Astrocyte (in vitro differentiated cells and primary cell): Measurements from ENCODE around the gene PLXNB2. TPM values are rescaled to one million over a fixed set of nuclear protein-coding genes. Genes with fewer than 3 reads are reported as not detected.

Experiments used
- DNase-seq: peaks from one replicate; pipeline ENCODE4 v3.0.0-alpha.2; 2010; ENCODE audit warnings: low read depth
- FAIRE-seq: peaks from 2 replicates; lab custom pipeline; 2011; peaks lifted over from hg19 to GRCh38; lab: Jason Lieb, UNC
- H2AFZ ChIP-seq: 2 replicates; pipeline ENCODE4 v1.6.0; 2012; ENCODE audit warnings: low read depth, low read length, inconsistent platforms
- H3K27ac ChIP-seq: 2 replicates; pipeline ENCODE4 v1.5.1; 2011; ENCODE audit warnings: low read depth, low read length, inconsistent platforms
- H3K27me3 ChIP-seq: 2 replicates; pipeline ENCODE4 v1.6.0; 2011; ENCODE audit warnings: low read length, inconsistent platforms; ENCODE audit not compliant: insufficient read depth
- H3K36me3 ChIP-seq: 2 replicates; pipeline ENCODE4 v1.5.1; 2011; ENCODE audit warnings: low read length, inconsistent platforms; ENCODE audit not compliant: insufficient read depth
- H3K4me1 ChIP-seq: 2 replicates; pipeline ENCODE4 v1.5.1; 2011; ENCODE audit warnings: low read length, inconsistent platforms; ENCODE audit not compliant: insufficient read depth
- H3K4me2 ChIP-seq: 2 replicates; pipeline ENCODE4 v1.6.0; 2012; ENCODE audit warnings: low read length, inconsistent platforms
- H3K4me3 ChIP-seq: 2 replicates; pipeline ENCODE4 v1.5.1; 2011; ENCODE audit warnings: low read depth, mild to moderate bottlenecking, low read length, inconsistent platforms; ENCODE audit not compliant: insufficient read depth
- H3K79me2 ChIP-seq: 2 replicates; pipeline ENCODE4 v1.6.0; 2012; ENCODE audit warnings: mild to moderate bottlenecking, low read length, inconsistent platforms; ENCODE audit not compliant: insufficient read depth
- H3K9ac ChIP-seq: 2 replicates; pipeline ENCODE4 v1.6.0; 2012; ENCODE audit warnings: mild to moderate bottlenecking, low read length, inconsistent platforms
- H3K9me3 ChIP-seq: 2 replicates; pipeline ENCODE4 v1.5.1; 2012; ENCODE audit warnings: low read depth, mild to moderate bottlenecking, low read length, inconsistent platforms; ENCODE audit not compliant: insufficient read depth
- H4K20me1 ChIP-seq: 2 replicates; pipeline ENCODE4 v1.6.0; 2012; ENCODE audit warnings: low read length, inconsistent platforms; ENCODE audit not compliant: insufficient read depth
- H3K27ac Mint-ChIP-seq: one replicate; pipeline ENCODE4 v1.8.0; 2021; ENCODE audit warnings: mild to moderate bottlenecking, mixed read lengths; ENCODE audit not compliant: unreplicated experiment
- H3K27me3 Mint-ChIP-seq: one replicate; pipeline ENCODE4 v1.8.0; 2021; ENCODE audit warnings: low read depth, mixed read lengths; ENCODE audit not compliant: unreplicated experiment
- H3K36me3 Mint-ChIP-seq: one replicate; pipeline ENCODE4 v1.8.0; 2021; ENCODE audit warnings: low read depth, mixed read lengths; ENCODE audit not compliant: unreplicated experiment
- H3K4me1 Mint-ChIP-seq: one replicate; pipeline ENCODE4 v1.8.0; 2021; ENCODE audit warnings: low read depth, mixed read lengths; ENCODE audit not compliant: unreplicated experiment
- H3K4me3 Mint-ChIP-seq: one replicate; pipeline ENCODE4 v1.8.0; 2021; ENCODE audit warnings: mild to moderate bottlenecking, moderate library complexity, mixed read lengths; ENCODE audit not compliant: unreplicated experiment
- H3K9me3 Mint-ChIP-seq: one replicate; pipeline ENCODE4 v1.8.0; 2021; ENCODE audit warnings: mild to moderate bottlenecking, mixed read lengths; ENCODE audit not compliant: unreplicated experiment
- CTCF ChIP-seq: IDR thresholded peaks from 2 replicates; pipeline ENCODE4 v1.5.1; 2011; ENCODE audit warnings: low read depth, mild to moderate bottlenecking, inconsistent platforms, low read length, moderate library complexity; ENCODE audit not compliant: insufficient read depth
- EZH2 ChIP-seq: IDR thresholded peaks from 2 replicates; pipeline ENCODE4 v1.6.1; 2012; ENCODE audit warnings: mild to moderate bottlenecking, low read length, inconsistent platforms; ENCODE audit not compliant: insufficient read depth
- total RNA-seq: library from RNA; stranded (reverse); gene quantifications from 2 replicates; pipeline ENCODE4 v1.2.1, GENCODE V29; 2021

The PLXNB2 gene
- total RNA-seq, 1 donor from 2014 or later, result 327 TPM

GRCh38 chr22:50346470-50346869 is 39.0 kb upstream of the PLXNB2 start:
- Histone ChIP-seq H4K20me1 (peaks cover 40% of the 10 kb centered on the region), H3K27ac (no peak overlapping the region), H3K4me3 (no peak overlapping the region), H3K4me1 (peaks cover 6% of the 10 kb centered on the region), H2AFZ (no peak overlapping the region), H3K4me2 (peak overlapping the region; percentile 41), H3K9me3 (no peaks in the 10 kb centered on the region), H3K36me3 (no peaks in the 10 kb centered on the region), H3K9ac (no peak overlapping the region), H3K79me2 (peaks cover 53% of the 10 kb centered on the region), H3K27me3 (no peaks in the 10 kb centered on the region)
- no peak for DNase-seq
- no peaks in the 10 kb centered on the region for H3K27me3 Mint-ChIP-seq
- FAIRE-seq, result no peak
- no peaks in the 10 kb centered on the region for H3K4me1 Mint-ChIP-seq
- TF ChIP-seq EZH2 (no peak), CTCF (no peak)
- no peaks in the 10 kb centered on the region for H3K9me3 Mint-ChIP-seq
- peaks cover 3% of the 10 kb centered on the region for H3K36me3 Mint-ChIP-seq
- no peak overlapping the region for H3K4me3 Mint-ChIP-seq
- no peak overlapping the region for H3K27ac Mint-ChIP-seq

GRCh38 chr22:50343541-50343935 is 36.1 kb upstream of the PLXNB2 start:
- Mint-ChIP-seq H3K27me3 (no peaks in the 10 kb centered on the region), H3K36me3 (no peaks in the 10 kb centered on the region), H3K9me3 (no peaks in the 10 kb centered on the region), H3K4me3 (peak overlapping the region; percentile 40), H3K27ac (no peak overlapping the region), H3K4me1 (no peaks in the 10 kb centered on the region)
- no peaks in the 10 kb centered on the region for H3K36me3 ChIP-seq
- H3K27ac ChIP-seq, result peak overlapping the region; percentile 58
- H2AFZ ChIP-seq, result peak overlapping the region; percentile 63
- no peak for FAIRE-seq
- peaks cover 6% of the 10 kb centered on the region for H3K4me1 ChIP-seq
- TF ChIP-seq EZH2, result no peak
- TF ChIP-seq CTCF, result no peak
- peak overlapping the region; percentile 100 for H3K4me2 ChIP-seq
- peak overlapping the region; percentile 94 for H3K9ac ChIP-seq
- peak overlapping the region; percentile 69 for H3K4me3 ChIP-seq
- H3K9me3 ChIP-seq, result peaks cover 7% of the 10 kb centered on the region
- peaks cover 31% of the 10 kb centered on the region for H3K79me2 ChIP-seq
- DNase-seq, result no peak
- H3K27me3 ChIP-seq, result no peaks in the 10 kb centered on the region
- peaks cover 35% of the 10 kb centered on the region for H4K20me1 ChIP-seq

GRCh38 chr22:50342651-50343540 is 35.5 kb upstream of the PLXNB2 start, which contains the start of gene PPP6R2:
PPP6R2 (plus strand) TSS chr22:50343327; CDS start chr22:50393909, 50,582 bp downstream.
- H3K27ac Mint-ChIP-seq, result peak within 1 kb of the TSS; percentile 78
- Histone ChIP-seq H3K4me1 (peaks cover 6% of the 10 kb centered on the region), H3K9me3 (peaks cover 7% of the 10 kb centered on the region), H3K27me3 (no peaks in the 10 kb centered on the region), H3K27ac (peak within 1 kb of the TSS; percentile 58), H3K4me3 (peak within 1 kb of the TSS; percentile 76), H3K4me2 (peak within 1 kb of the TSS; percentile 100), H2AFZ (peak within 1 kb of the TSS; percentile 86), H3K36me3 (no peaks in the 10 kb centered on the region), H3K79me2 (peaks cover 25% of the 10 kb centered on the region), H4K20me1 (peaks cover 35% of the 10 kb centered on the region), H3K9ac (peak within 1 kb of the TSS; percentile 94)
- H3K4me1 Mint-ChIP-seq, result no peaks in the 10 kb centered on the region
- H3K9me3 Mint-ChIP-seq, result no peaks in the 10 kb centered on the region
- H3K27me3 Mint-ChIP-seq, result no peaks in the 10 kb centered on the region
- H3K4me3 Mint-ChIP-seq, result peak within 1 kb of the TSS; percentile 90
- TF ChIP-seq CTCF (no peak), EZH2 (no peak)
- no peak for DNase-seq
- no peaks in the 10 kb centered on the region for H3K36me3 Mint-ChIP-seq
- FAIRE-seq, result no peak
